ENCODE data around the gene FAM13A. TPM values are rescaled to one million over a fixed set of nuclear protein-coding genes. Genes with fewer than 3 reads are reported as not detected.

Gene FAM13A
- total and polyA plus RNA-seq, 2 of the 13 experiments (the other 11 are each of a cell fraction or from before 2014, with no cell fraction given) = 1.2 to 36.2 TPM

GRCh38 chr4:88823058-88823919 is 233.7 kb downstream of the FAM13A start (continued):
- TF ChIP-seq, protein P1, sequence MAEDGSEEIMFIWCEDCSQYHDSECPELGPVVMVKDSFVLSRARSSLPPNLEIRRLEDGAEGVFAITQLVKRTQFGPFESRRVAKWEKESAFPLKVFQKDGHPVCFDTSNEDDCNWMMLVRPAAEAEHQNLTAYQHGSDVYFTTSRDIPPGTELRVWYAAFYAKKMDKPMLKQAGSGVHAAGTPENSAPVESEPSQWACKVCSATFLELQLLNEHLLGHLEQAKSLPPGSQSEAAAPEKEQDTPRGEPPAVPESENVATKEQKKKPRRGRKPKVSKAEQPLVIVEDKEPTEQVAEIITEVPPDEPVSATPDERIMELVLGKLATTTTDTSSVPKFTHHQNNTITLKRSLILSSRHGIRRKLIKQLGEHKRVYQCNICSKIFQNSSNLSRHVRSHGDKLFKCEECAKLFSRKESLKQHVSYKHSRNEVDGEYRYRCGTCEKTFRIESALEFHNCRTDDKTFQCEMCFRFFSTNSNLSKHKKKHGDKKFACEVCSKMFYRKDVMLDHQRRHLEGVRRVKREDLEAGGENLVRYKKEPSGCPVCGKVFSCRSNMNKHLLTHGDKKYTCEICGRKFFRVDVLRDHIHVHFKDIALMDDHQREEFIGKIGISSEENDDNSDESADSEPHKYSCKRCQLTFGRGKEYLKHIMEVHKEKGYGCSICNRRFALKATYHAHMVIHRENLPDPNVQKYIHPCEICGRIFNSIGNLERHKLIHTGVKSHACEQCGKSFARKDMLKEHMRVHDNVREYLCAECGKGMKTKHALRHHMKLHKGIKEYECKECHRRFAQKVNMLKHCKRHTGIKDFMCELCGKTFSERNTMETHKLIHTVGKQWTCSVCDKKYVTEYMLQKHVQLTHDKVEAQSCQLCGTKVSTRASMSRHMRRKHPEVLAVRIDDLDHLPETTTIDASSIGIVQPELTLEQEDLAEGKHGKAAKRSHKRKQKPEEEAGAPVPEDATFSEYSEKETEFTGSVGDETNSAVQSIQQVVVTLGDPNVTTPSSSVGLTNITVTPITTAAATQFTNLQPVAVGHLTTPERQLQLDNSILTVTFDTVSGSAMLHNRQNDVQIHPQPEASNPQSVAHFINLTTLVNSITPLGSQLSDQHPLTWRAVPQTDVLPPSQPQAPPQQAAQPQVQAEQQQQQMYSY (CRISPR knock-in tag; IDR thresholded peaks at IDR 0.05) = no peak
- TF ChIP-seq ZNF879 (CRISPR knock-in tag; IDR thresholded peaks at IDR 0.05) = no peak
- TF ChIP-seq ZNF407 (CRISPR knock-in tag; IDR thresholded peaks at IDR 0.05; ENCODE audit: not compliant biosample characterization) = no peak
- no peak for TF ChIP-seq TFDP2 (CRISPR knock-in tag; IDR thresholded peaks at IDR 0.05)
- TF ChIP-seq AKAP8 (CRISPR knock-in tag; IDR thresholded peaks at IDR 0.05) = no peak
- no peak for TF ChIP-seq RFX5 (IDR thresholded peaks at IDR 0.05; ENCODE audit: low read depth, low read length)
- no peak for TF ChIP-seq ZFAT (CRISPR knock-in tag; conservative IDR thresholded peaks at IDR 0.05)
- no peak for TF ChIP-seq ZSCAN31 (CRISPR knock-in tag; IDR thresholded peaks at IDR 0.05; ENCODE audit: low read depth)
- no peak for TF ChIP-seq CAMTA2 (CRISPR knock-in tag; IDR thresholded peaks at IDR 0.05; ENCODE audit: borderline replicate concordance)
- no peak for TF ChIP-seq RAD21 (CRISPR knock-in tag; IDR thresholded peaks at IDR 0.05)
- TF ChIP-seq RBM22 (optimal IDR thresholded peaks at IDR 0.05; ENCODE audit: low read length) = no peak
- TF ChIP-seq CCDC6 (CRISPR knock-in tag; IDR thresholded peaks at IDR 0.05) = no peak
- no peak for TF ChIP-seq TOE1 (CRISPR knock-in tag; IDR thresholded peaks at IDR 0.05)
- no peak for TF ChIP-seq RORA (CRISPR knock-in tag; IDR thresholded peaks at IDR 0.05)
- no peak; the same call in 1 of the 2 replicates for TF ChIP-seq ARNT2 (CRISPR knock-in tag; IDR thresholded peaks at IDR 0.05; ENCODE audit: low read depth)
- no peak; the same call in 1 of the 2 replicates for TF ChIP-seq EEA1 (CRISPR knock-in tag; IDR thresholded peaks at IDR 0.05; ENCODE audit: borderline replicate concordance)
